HG03378 (cell line): ENCODE measurements around the gene KISS1R.

ENCODE experiments used
- ATAC-seq: cut with Tn5 transposase; IDR thresholded peaks from one replicate; pipeline ENCODE4 v1.9.1; 2021; ENCODE audit warnings: mild to moderate bottlenecking, moderate library complexity; ENCODE audit not compliant: unreplicated experiment

Gene KISS1R

GRCh38 chr19:966485-967088 lies 49.5 kb downstream of the KISS1R start:
- ATAC-seq = no peak
